Cardiac ventricle fibroblast (primary cell): Measurements from ENCODE around the gene JAM2. TPM values are rescaled to one million over a fixed set of nuclear protein-coding genes. Genes with fewer than 3 reads are reported as not detected.

Source experiments
- total RNA-seq: library from RNA; depleted of rRNA; stranded (reverse); fragments of >200 nt; gene quantifications from 2 replicates; pipeline ENCODE4 v1.2.3, GENCODE V29; 2015

Gene JAM2, protein sequence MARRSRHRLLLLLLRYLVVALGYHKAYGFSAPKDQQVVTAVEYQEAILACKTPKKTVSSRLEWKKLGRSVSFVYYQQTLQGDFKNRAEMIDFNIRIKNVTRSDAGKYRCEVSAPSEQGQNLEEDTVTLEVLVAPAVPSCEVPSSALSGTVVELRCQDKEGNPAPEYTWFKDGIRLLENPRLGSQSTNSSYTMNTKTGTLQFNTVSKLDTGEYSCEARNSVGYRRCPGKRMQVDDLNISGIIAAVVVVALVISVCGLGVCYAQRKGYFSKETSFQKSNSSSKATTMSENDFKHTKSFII
- 1.4 and 2.2 TPM in 2 replicates for total RNA-seq

DNA sequence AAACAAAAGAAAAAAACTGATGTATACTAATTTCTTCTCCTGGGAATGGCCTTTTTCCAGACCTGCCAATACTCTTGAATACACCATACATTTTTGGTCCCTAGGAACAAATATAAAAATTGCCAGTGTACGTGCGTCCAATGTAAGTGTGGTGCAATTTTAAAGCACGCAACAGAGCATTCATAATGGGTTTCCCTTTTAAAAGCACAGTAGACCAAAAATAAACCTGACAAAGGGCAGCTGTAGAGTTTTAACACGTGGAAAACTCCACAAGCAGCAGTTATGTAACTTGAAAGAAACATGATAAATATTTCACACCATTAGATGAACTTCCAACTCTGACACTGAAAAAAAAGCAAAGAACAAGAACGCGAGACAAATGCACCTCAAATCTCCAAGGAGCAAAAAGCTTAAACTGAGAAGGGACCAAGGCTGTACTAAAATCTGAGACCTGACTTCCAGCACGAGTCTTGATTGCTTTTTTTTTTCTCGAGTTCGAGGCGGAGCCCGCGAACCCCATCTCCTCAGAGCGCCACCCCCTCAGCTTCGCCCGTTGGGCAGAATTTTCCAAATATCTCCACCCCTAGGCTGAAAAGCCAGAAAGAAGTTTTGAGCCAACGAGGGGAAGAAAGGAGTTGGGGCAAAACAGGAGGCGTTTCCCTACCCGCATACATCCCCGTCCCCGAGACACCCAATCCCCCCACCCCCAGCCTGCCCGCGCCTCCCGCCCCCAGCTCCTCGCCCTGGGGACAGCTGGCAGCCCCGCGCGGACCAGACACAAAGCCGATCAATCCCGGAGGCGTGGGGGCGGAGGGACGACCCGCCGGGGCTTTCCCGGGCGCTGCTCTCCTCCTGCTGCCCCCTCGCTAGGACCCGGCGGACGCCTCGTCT, at the start of gene JAM2:
Gene JAM2 (plus strand): TSS at position 599 of the 891 bp plus-strand sequence. CDS start 564 bp downstream, outside the sequence.

DNA sequence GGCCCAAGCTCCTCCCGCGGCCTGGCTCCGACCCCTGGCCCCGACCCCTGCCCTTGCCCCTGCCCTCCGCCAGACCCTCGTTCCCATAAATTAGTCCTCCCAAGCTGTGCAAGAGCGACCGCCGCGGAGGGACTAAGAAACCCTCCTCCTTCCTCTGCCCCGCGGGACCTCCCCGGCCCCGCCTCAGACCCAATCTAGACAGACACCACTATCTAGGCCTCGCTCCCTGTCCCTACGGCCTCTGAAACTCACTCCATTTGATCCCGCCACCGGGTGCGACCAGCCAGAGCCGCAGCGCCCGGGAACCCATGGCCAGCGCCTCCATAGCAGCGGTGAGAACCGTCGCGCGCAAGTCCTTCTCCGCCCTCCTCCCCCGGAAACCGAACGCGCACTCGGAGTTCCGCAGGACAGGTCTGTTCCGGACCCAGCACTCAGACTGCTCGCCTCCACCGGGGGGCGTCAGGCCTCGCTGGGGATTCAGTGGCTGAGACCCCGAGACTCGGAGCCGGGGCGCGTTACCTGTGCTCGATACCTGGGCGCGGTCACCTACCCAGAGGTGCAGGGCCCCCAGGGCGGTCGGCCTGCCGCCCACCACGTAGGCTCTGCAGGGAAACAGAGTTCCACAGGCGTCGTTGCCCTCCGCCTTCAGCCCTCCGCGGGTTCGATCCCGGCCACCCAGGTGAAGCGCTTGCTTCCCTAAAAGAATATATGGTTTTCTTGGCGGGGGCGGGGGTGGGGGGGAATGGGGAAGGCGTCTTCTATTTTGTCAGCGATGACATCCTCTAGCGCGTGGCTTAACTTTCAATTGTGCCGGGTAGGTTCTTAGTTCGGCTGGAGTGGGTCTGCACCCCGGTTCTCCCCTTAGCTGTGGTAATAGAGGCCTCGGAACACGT, 31.7 kb upstream of the JAM2 start, which contains the start of gene MRPL39:
Gene MRPL39 (minus strand): TSS at position 331 of the 893 bp plus-strand sequence. CDS start 6 bp downstream, at position 325.

DNA sequence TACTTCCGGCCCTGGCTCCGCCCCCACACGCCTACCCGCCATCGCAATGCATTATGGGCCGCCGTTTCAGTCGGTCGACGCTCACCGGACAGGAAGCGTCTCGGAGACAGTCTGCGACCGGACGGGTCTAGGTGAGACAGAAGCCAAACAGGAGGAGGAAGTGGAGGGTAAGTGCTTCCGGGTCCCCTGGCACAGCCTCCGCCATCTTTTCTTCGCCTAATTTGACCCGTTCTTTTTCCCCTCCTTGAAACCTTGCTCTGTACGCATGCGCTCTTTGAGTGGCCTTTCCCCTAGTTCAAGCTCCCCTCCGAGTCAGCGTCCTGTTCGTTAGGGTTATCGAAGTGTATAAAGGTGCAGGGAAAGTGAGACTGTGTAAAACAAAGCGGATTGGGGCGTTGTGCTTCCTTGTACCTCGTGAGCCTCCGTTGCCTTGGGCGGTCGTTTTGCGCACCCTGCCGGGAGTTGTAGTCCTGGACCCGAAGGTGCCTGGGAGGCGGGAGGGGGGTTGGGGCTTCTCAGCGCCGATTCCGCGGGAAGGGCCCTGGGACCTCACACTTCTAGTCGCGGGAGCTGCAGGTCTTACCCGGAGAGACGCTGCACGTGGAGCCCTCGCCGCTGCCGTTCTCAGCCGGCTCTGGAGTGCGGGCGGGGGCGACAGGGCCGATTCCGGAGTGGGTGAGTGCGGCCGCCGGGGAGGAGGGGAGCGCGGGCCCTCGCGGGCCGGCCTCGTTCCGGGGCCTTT, 96.0 kb downstream of the JAM2 start, which contains the start of the genes ATP5PF and GABPA:
Gene ATP5PF (minus strand): TSS at position 1 of the 742 bp plus-strand sequence. CDS start 5,110 bp downstream, outside the sequence.
Gene GABPA (plus strand): TSS at position 69 of the 742 bp plus-strand sequence. CDS start 6,627 bp downstream, outside the sequence.

Other genes with a start within 250 kb of the JAM2 start
- gene MRPL39, start 31.8 kb upstream of the JAM2 start, total RNA-seq = 12.5 and 18.0 TPM in 2 replicates
- 78.5 and 111 TPM in 2 replicates for gene ATP5PF, start 95.6 kb downstream of the JAM2 start, total RNA-seq
- gene GABPA, start 95.7 kb downstream of the JAM2 start, total RNA-seq = 19.9 and 23.5 TPM in 2 replicates